Activated CD8-positive, alpha-beta memory T cell treated with anti-CD3 and anti-CD28 coated beads for 24 hours (primary cell): ENCODE results near the gene F2RL3.

Experiments used
- DNase-seq: peaks from one replicate; pipeline ENCODE4 v3.0.0-alpha.2; 2020

The F2RL3 gene

DNA sequence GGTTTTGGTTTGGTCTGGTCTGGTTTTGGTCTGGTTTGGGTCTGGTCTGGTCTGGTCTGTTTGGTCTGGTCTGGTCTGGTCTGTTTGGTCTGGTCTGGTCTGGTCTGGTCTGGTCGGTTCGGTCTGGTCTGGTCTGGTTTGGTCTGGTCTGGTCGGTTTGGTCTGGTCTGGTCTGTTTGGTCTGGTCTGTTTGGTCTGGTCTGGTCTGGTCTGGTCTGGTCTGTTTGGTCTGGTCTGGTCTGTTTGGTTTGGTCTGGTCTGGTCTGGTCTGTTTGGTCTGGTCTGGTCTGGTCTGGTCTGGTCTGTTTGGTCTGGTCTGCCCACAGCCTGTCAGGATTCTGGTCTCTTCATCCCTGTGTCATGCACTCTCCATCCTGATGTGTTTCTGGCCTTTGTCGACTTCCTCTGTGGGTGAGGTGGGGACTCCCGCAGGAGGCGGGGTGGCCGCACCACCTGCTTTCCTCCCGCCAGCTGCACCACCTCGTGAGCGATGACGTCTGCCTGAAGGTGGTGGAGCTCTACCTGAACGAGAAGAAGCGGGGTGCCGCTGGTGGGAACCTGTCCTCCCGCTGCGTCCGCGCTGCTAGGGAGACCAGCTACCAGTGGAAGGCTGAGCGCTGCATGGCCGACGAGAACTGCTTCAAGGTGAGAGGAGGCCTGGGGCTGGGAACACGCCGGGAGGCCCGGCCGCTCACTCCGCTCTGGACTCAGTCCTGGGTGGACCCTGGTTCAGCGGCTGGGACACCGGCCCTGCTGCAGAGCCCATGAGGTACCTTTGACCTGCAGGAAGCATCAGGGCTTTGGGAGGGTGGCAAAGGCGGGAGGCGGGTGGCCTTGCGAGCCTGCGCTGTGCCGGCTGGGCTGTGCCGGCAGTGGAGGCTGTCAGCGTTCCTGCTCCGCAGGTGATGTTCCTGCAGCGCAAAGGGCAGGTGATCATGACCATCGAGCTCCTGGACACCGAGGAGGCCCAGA, 12.9 kb upstream of the F2RL3 start:
- DNase-seq = no peak

DNA sequence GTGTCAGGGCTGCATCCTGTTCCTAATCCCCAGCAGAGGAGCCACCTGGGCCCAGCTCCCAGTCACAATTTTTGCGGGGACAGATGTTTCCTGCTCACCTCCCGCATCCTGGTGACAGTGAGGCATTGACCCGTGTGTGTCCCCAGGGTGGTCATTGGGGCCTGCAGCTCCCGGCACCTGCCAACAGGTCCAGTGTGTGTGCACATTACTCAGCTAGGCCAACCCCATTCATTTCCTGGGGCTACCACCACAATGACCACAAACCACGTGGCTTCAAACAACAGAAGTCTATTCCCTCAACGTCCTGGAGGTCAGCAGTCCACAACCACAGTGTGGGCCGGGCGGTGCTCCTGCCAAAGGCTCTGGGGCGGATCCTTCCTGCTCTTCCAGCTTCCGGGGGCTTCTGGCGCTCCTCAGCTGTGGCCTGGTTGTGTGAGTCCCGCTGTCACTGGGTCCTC, 11.9 kb upstream of the F2RL3 start:
- DNase-seq = no peak

DNA sequence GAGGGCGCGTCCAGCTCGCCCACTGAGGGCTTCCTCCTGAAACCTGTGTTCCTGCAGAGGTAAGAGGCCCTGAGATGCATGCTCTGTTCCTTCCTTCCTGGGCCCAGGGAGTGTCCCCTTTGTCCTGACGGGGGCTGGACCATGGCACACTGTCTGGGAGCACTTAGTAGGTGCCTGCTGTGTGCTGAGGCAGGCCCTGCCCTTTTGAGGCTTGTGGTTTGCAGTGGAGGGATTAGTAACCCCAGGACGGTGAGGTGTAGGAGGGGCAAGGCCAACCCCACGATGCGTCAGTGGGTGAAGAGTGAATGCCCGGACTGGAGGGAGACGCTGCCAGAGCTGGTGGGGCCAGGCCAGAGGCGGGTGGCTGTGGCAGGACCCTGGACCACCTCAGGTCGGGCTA, 11.2 kb upstream of the F2RL3 start:
- DNase-seq = no peak

DNA sequence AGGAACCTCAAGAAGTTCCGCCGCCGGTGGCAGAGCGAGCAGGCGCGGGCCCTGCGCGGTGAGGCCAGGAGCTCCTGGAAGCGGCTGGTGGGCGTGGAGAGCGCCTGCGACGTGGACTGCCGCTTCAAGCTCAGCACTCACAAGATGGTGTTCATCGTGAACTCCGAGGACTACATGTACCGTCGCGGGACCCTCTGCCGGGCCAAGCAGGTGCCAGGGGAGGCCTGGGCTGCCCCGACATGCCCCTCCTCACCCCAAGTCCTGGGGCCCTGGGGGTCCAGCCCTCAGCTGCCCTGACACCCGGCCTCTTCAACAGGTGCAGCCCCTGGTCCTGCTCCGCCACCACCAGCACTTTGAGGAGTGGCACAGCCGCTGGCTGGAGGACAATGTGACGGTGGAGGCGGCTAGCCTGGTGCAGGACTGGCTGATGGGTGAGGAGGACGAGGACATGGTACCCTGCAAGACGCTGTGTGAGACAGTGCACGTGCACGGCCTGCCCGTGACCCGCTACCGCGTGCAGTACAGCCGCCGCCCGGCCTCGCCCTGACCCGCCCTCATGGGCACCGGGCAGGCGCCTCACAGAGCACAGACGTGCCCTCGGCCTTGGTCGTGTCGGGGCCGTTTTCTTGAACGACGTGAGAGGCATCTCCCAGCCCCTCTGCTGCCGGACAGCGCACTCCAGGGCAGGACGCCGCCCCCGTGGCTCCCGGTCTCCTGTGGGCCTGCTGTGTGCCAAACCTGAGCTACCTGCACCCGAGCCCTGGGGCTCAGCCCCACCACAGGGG, 10.4 kb upstream of the F2RL3 start:
- DNase-seq = no peak

DNA sequence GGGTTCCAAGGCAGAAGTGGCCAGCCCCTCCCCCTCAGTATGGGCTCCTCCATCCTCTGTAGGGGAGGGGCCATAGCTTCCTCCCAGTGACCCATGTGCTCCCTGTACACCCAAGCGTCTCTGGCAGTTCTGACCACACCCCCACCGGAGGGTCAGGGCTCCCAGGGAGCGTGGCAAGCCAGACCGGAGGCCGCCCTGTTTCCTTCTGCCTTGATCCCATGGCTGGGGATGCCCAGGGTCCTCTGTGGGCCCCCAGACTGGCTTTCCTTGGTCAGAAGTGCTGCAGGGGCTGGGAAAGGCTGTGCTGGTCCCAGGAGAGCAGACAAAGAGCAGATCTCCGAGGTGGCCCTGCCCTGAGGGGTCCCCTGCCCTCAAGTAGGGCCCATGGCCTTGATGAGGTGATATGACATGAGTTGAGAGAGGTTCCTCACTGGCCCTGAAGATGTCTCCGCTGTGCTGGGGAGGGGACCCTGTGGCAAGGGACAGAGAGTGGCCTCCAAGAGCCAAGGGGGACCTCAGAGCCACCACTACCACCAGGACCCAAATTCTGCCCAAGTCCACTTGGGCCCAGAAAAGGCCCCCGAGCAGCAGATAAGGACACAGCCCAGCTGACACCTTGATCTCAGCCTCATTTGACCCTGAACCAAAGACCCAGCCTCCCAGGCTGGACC, 7.8 kb upstream of the F2RL3 start:
- DNase-seq = no peak

DNA sequence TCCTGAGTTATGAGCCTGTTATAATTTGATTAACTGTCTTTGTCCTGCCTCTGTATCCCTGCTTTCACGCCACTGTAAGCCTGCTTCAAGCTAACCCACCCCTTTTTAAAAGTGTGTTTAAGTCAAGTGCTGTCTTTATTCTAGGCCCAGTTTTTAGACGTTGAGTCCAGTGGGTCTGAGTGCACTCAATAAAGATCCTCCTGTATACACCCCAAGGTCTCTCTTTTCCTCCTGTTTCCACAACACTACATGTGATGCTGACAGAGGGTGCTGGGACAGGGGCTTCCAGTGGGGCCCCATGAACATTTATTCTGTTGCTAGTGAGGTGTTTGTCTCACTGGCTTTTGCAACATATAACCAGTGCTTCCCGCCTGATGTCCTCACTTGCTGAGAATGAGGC, 6.7 kb upstream of the F2RL3 start:
- no peak for DNase-seq

DNA sequence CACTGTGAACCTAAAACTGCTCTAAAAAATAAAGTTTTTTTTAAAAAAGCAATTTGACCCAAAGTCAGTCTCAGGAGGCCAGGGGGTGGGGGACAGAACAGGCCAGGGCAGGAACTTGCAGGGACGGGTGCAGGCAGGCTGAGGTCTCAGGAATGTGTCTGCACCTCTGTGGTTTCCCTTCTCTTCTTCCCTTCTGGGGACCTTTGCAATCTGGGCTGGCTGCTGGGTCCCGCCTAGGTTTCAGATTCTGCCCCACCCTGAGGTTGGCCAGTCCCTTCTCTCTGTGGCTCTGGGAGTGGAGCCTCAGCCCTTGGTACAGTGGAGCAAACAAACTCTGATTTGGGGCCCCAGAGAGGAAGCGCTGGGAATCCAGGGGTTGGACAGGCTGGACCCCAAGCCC, 5.3 kb upstream of the F2RL3 start:
- DNase-seq = no peak

DNA sequence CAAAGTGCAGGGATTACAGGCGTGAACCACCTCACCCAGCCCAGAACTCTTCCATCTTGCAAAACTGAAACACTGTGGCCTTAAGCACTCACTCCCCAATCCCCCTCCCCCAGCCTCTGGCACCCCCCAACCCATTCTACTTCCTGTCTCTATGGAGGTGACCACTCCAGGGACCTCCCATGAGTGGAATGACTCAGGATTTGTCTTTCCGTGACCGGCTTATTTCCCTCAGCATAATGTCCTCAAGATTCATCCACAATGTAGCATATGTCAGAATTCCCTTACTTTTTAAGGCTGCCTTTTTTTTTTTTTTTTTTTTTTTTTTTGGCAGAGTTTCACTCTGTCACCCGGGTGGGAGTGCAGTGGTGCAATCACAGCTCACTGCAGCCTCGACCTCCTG, 3.6 kb upstream of the F2RL3 start:
- DNase-seq = no peak

DNA sequence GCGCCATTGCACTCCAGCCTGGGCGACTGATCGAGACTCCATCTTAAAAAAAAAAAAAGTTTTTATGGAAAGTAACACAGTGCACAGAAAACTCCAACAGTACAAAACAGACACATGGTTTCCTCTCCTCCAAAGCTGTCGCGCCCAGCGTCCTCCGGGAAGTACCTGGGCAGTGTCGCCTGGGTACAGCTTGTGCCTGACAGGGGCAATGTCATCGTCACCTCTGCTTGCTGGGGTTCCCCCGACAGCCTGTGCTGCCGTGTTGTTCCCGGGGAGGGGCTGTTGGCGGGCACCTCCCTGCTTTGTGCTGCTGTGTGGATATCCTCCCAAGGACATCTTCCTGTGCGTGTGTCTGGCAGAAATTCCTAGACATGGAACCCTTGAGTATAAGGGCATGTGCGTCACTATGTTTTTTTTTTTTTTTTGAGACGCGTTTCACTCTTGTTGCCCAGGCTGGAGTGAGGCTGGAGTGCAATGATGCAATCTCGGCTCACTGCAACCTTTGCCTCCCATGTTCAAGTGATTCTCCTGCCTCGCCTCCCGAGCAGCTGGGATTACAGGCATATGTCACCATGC, 2.4 kb upstream of the F2RL3 start:
- DNase-seq = no peak

DNA sequence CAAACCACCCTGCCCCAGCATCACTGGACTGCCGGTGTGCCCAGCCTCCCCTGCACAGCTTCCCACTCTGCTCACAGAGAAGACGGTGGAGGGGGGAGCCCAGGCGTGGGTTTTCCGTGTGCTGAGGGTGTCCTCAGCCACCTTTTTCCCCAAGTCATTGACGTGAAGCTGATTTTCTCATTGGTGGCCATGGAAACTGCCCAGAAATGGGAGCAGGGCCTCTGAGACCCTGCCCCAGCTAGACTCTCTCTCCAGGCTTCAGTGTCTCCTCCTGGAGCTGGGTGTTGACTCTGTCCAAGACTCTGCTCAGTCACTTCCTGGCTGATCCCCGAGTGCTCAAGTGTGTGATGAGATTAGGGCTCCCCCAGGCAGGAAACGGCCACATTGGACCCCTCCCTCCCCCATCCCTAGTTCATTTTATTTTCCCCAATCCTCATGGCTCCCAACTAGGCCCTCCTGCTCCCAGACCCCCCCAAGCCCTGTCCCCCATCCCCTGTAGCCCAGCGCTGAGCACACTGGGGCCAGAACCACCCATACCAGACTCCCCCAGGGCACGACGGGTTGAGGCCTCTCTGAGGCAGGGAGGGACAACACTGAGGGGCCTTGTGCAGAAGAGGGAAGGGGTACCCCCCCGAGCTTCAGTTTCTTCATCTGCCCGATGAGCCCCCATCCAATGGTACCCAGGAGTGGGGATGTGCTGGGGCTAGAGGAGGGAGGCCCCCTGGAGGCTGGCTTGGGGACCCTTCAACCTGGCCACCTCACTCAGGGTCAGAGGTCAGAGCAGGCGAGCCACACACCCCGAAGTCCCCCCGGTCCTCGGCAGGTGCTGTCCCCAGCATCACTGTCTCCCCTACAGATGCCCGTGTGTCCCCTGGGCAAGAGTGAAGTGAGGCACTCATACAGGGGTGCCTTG, 1.2 kb upstream of the F2RL3 start:
- no peak for DNase-seq

DNA sequence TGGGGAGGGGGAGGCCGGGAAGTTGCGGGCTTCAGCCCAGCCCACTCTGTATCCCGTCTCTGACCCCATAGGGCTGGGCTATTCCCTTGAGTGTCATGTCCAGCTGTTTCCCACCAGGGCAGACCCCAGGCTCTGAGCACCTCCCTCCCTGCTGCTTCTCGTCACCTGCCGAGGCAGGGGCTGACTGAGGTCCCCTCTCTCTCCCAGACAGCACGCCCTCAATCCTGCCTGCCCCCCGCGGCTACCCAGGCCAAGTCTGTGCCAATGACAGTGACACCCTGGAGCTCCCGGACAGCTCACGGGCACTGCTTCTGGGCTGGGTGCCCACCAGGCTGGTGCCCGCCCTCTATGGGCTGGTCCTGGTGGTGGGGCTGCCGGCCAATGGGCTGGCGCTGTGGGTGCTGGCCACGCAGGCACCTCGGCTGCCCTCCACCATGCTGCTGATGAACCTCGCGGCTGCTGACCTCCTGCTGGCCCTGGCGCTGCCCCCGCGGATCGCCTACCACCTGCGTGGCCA, 625 bp downstream of the F2RL3 start:
- DNase-seq = no peak

DNA sequence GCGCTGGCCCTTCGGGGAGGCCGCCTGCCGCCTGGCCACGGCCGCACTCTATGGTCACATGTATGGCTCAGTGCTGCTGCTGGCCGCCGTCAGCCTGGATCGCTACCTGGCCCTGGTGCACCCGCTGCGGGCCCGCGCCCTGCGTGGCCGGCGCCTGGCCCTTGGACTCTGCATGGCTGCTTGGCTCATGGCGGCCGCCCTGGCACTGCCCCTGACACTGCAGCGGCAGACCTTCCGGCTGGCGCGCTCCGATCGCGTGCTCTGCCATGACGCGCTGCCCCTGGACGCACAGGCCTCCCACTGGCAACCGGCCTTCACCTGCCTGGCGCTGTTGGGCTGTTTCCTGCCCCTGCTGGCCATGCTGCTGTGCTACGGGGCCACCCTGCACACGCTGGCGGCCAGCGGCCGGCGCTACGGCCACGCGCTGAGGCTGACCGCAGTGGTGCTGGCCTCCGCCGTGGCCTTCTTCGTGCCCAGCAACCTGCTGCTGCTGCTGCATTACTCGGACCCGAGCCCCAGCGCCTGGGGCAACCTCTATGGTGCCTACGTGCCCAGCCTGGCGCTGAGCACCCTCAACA, 1.2 kb downstream of the F2RL3 start:
- DNase-seq = no peak

DNA sequence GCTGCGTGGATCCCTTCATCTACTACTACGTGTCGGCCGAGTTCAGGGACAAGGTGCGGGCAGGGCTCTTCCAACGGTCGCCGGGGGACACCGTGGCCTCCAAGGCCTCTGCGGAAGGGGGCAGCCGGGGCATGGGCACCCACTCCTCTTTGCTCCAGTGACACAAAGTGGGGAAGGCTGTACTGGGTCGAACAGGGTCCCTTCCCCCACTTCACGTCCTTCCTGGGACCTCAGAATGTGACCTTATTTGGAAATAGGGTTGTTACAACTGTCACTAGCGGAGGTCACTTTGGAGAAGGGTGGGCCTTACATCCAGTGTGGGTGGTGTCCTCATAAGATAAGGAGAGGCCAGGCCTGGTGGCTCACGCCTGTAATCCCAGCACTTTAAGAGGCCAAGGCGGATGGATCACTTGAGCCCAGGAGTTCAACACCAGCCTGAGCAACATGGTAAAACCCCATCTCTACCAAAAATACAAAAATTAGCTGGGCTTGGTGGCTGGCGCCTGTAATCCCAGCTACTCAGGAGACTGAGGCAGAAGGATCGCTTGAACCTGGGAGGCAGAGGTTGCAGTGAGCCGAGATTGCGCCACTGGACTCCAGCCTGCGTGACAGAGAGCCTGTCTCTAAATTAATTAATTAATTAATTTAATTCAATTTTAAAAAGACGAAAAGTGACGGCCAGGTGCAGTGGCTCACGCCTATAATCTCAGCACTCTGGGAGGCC, 1.8 kb downstream of the F2RL3 start:
- DNase-seq = no peak

DNA sequence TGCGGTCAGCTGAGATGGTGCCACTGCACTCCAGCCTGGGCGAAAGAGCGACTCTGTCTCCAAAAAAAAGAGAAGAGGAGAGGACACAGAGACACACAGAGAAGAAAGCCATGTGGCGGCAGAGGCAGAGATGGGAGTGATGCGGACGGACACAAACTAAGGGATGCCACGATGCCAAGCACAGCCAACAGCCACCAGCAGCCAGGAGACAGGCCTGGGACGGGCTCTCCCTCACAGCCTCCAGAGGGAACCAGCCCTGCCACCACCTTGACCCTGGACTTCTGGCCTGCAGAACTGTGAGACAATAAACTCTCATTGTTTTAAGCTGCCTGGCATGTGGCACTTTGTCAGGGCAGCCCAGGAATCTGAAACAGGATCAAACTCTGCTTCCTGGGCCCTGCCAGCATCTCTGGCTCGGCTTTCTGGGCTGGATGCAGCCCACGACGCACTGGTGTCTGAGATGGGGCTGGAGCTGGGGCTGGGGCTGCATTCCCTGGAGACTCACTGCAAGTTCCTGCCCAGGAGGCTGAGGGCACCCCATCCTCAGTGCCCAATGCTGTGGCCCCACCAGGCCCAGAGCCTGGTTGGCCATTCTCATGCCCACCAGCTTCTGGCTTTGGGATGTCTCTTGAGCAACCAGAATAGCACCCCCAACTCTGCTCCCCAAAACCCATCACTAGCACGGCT, 3.0 kb downstream of the F2RL3 start:
- DNase-seq = no peak

DNA sequence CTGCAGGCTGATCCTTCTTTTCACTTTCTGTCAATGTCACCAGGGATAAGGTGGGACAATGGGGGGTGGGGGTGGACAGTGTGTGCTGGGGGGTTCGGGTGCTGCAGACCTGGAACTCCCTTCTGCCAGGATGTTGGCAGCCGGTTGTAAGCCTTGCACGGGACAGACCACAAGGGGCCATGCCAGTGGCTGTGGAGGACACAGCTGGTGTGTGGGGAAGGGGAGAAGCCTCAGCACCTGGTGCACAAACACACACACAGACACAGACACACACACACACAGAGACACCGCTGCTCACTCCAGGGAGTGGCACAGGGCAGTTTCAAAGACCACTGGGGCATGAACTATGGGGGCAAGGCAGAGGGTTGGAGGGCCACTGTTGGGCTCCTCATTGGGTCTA, 3.6 kb downstream of the F2RL3 start:
- DNase-seq = no peak

DNA sequence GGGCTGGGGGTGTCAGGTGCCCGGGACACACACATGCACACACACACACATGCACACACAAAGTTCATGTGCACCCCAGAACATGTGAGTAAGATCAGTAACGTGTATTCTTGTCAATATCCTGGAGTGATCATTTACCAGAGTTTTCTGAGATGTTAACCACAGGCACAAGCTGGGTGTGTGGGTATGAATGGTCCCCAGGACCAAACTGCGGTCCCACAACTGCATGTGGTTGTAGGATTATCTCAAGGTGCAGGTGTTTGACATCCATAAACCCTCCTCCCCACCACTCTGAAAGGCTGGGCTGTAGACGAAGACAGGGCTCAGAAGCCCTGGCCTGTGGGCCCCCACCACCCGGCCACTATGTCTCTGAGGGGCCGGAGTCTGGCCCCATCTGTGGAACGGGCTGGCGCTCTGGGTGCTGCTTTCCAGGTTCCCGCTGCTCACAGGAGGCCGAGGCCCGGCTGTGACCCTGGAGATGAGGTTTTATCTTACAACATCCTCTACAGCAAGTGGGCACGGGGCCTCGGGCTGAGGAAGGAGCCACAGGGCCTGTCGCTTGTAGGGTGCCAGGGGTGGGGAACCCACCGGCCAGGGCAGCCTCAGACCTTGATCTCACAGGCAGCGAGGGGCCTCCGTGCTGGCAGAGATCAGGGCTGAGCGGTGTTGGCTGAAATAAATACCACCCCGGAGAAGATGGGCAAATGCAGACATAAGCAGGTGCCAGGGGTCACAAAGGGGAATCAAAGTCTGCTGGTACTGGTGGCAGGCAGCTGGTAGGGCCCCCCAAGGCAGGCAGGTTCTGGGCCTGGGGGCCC, 4.3 kb downstream of the F2RL3 start:
- no peak for DNase-seq

DNA sequence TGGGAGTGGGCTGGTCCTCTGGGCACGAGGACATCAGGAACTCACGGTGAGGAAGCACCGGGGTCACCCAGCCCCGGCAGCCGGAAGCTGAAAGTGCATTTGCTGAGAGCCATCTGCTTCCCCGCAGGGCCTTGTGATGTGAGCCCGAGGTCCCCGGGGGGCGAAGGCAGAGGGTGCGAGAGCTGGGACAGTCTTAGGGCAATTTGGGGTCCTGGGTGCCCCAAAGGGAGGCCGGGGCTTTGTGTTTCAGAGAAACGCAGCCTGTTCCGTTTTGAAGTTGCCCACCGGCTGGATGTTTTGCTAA, 4.8 kb downstream of the F2RL3 start:
- no peak for DNase-seq

DNA sequence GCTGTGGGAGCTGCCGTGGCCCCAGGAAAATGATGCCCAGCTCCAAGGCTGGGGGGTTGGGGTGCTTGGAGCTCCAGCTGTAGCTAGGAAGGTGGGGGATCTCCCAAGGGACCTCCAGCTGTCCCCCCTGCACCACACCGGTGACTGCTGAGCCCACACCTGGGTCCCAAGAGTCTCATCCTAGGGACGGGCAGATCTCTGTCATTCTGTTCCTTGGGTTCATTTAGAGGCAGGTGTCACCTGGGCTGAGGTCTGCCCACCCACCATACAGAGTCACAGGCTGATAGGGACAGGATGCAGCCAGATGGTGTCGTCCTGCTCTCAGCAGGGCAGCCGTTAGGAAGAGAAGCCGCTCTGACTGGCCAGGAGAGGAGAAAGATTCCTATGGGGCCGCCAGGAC, 5.3 kb downstream of the F2RL3 start:
- DNase-seq = no peak

DNA sequence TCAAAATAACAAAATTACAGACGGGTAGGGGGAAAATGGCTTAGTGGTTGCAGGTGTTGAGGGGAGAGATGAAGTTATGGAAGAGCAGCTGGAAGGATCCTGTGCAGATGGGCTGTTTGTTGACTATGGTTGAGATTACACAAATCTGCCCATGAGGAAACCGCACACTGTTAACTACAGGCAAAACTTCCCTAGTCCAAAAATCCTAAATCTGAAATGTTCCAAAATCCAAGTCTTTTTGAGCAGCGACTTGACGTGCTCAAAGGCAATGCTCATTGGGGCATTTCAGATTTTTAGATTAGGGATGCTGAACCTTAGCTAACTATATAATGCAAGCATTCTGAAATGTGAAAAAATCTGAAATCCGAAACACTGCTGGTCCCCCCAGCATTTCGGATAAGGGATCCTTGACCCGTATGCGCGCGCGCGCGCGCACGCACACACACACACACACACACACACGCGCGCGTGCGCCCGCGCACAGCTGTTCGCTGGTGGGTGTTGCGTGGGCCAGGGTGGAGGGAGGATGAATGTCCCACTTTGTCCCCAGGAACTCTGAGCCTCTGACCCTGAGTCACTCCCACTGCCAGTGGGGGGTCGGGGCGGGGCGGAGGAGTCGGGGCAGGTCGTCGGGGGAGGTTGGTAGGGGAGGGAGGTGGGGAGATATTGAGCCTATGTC, 6.8 kb downstream of the F2RL3 start:
- DNase-seq = no peak
